Measurements from ENCODE around the gene HOXB13. TPM values are rescaled to one million over a fixed set of nuclear protein-coding genes. Genes with fewer than 3 reads are reported as not detected.
"Not testable (repeated sequence)": the region's sequence is repeated elsewhere in the genome, so short reads cannot be mapped to it uniquely, and the experiment has no call there.

Gene HOXB13
- total RNA-seq, 1 donor from 2014 or later = 26.8 TPM

DNA sequence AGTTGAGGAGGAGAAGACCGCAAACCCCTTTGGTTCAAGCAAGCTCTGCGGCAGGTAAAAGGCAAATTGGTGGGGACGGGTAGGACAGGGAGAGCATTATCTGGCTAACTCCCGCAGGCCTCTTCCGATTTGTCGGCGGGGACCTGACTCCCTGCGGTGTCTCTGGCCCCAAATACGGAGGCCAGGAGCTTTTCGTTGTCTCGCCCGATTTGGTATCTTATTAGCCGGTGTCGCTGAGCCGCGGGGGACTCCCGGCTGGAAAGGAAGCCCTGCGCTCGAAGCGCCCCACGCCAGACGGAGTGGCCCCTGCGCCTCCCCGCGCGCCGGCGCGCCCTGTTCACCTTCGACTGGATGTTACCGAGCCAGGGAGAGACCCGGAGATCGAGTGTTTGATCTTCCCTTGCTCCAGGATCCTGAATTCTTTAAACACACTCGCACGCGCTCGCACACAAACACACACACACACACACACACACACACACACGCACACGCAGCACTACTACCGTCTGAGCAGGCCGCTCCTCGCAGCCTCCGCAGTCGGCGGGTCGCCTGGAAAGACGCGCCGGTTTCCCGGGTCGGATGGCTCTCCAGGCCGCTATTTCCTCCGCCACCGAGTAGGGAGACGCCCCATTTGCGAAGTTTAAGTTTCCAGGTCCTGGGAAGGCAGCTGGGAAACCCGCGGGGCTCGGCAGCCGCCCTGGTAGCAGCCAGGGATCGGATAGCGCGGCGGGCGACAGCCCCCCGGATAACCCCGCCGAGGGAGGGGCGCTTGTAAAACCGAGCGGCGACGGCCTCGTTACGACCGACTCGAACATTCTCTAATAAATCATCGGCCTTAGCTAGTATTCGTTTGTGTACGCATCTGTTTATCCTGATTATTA, 9.5 kb downstream of the HOXB13 start:
- peak in 1 of 2 experiments; percentile 67 for DNase-seq (ENCODE audit: low spot score in 2 of 2, unreplicated experiment in 2 of 2)
- Mint-ChIP-seq H3K9me3 (no peaks in the 10 kb centered on the region), H3K27me3 (ENCODE audit: low read depth) (peaks cover 94% of the 10 kb centered on the region), H3K36me3 (no peaks in the 10 kb centered on the region), H3K4me1 (peaks cover 36% of the 10 kb centered on the region), H3K4me3 (peak overlapping the region; percentile 79), H3K27ac (peak overlapping the region; percentile 98)
- TF ChIP-seq, protein P1, sequence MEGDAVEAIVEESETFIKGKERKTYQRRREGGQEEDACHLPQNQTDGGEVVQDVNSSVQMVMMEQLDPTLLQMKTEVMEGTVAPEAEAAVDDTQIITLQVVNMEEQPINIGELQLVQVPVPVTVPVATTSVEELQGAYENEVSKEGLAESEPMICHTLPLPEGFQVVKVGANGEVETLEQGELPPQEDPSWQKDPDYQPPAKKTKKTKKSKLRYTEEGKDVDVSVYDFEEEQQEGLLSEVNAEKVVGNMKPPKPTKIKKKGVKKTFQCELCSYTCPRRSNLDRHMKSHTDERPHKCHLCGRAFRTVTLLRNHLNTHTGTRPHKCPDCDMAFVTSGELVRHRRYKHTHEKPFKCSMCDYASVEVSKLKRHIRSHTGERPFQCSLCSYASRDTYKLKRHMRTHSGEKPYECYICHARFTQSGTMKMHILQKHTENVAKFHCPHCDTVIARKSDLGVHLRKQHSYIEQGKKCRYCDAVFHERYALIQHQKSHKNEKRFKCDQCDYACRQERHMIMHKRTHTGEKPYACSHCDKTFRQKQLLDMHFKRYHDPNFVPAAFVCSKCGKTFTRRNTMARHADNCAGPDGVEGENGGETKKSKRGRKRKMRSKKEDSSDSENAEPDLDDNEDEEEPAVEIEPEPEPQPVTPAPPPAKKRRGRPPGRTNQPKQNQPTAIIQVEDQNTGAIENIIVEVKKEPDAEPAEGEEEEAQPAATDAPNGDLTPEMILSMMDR (IDR thresholded peaks at IDR 0.05; ENCODE audit: unreplicated experiment) = no peak

DNA sequence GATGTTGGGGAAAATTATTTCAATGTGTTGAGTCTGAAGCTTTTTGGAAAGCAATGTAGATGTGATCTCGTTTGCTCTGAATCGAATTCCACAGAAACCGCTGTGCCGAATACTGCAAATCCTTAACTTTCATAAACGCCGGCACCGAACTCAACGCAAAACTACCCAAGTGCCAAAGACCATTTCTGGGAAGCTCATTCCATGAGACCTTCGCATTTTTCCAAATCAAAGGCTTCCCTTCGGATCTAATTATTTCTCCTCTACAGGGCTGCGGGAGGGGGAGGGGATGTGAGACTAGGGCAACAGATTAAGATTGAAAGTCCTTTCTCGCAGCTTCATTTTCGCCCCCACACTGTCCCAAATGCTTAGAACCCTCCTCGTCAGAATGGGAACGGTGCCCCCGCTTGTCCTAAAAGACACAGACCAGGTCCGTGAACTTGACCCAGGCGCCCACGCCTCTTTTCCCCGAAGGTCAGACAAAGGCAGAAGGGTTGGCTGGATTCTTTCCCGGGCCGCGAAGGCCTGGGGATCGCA, 10.3 kb downstream of the HOXB13 start:
- no peak for DNase-seq (ENCODE audit: low spot score in 2 of 2, unreplicated experiment in 2 of 2)

DNA sequence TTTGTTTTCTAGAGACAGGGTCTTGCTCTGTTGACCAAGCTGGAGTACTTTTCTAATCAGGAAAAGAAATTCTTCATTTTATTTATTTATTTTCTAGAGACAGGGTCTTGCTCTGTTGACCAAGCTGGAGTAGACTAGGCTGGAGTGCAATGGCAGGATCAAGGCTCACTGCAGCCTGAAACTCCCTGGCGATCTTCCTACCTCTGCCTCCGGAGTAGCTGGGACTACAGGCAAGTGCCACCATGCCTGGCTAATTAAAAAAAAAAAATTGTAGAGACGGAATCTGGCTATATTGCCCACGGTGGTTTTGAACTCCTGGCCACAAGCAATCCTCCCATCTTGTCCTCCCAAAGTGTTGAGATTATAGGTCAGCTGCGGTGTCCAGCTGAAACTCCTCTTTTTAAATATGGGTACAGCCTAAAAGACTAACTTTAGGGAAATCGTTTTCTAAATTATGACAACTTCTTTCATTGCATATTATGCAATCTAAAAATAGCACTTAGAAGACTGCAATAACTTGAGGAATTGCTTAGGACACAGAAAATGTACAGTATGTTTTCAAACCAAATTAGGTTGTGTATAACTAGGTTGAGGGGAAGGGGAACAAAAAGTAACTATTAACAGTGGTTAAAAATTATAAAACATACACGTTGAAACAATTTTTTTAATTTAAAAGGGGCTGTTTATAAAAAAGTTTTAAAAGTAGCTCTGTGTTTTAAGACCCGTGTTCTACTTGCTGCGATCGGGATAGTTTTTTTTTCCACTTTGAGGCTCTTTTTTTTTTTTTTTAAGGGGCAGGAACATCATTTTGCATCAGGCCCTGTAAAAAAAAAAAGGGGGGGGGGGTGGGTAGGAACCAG, 11.0 kb downstream of the HOXB13 start:
- H3K9me3 Mint-ChIP-seq = no peaks in the 10 kb centered on the region
- H3K4me1 Mint-ChIP-seq = peaks cover 30% of the 10 kb centered on the region
- TF ChIP-seq, protein P1 (IDR thresholded peaks at IDR 0.05; ENCODE audit: unreplicated experiment) = no peak
- no peak for DNase-seq (ENCODE audit: low spot score in 2 of 2, unreplicated experiment in 2 of 2)
- H3K27me3 Mint-ChIP-seq (ENCODE audit: low read depth) = peaks cover 90% of the 10 kb centered on the region
- peak overlapping the region; percentile 79 for H3K4me3 Mint-ChIP-seq
- H3K36me3 Mint-ChIP-seq = no peaks in the 10 kb centered on the region
- H3K27ac Mint-ChIP-seq = peak overlapping the region; percentile 98

More for the DNA sequence above, 10.3 kb downstream of the HOXB13 start:
- H3K36me3 Mint-ChIP-seq = no peaks in the 10 kb centered on the region
- H3K4me3 Mint-ChIP-seq = peak overlapping the region; percentile 79
- peaks cover 94% of the 10 kb centered on the region for H3K27me3 Mint-ChIP-seq (ENCODE audit: low read depth)
- TF ChIP-seq, protein P1 (IDR thresholded peaks at IDR 0.05; ENCODE audit: unreplicated experiment) = no peak
- peaks cover 33% of the 10 kb centered on the region for H3K4me1 Mint-ChIP-seq
- H3K27ac Mint-ChIP-seq = peak overlapping the region; percentile 98
- no peaks in the 10 kb centered on the region for H3K9me3 Mint-ChIP-seq

DNA sequence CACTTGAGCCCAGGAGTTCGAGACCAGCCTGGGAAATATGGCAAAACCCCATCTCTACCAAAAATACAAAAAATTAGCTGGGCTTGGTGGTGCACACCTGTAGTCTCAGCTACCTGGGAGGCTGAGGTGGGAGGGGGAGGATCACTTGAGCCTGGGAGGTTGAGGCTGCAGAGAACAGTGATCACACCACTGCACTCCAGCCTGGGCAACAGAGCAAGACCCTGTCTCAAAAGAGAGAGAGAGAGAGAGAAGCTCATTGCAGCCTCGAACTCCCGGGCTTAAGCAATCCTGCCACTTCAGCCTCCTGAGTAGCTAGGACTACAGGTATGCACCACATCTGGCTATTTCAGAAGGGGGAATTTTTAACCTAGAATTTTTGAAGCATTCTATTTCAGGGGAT, 12.0 kb downstream of the HOXB13 start:
- H3K4me3 Mint-ChIP-seq; H3K27ac Mint-ChIP-seq; DNase-seq (ENCODE audit: low spot score in 2 of 2, unreplicated experiment in 2 of 2); H3K36me3 Mint-ChIP-seq; H3K9me3 Mint-ChIP-seq: not testable (repeated sequence)
- Mint-ChIP-seq H3K4me1 (peaks cover 29% of the 10 kb centered on the region), H3K27me3 (ENCODE audit: low read depth) (peaks cover 85% of the 10 kb centered on the region)

DNA sequence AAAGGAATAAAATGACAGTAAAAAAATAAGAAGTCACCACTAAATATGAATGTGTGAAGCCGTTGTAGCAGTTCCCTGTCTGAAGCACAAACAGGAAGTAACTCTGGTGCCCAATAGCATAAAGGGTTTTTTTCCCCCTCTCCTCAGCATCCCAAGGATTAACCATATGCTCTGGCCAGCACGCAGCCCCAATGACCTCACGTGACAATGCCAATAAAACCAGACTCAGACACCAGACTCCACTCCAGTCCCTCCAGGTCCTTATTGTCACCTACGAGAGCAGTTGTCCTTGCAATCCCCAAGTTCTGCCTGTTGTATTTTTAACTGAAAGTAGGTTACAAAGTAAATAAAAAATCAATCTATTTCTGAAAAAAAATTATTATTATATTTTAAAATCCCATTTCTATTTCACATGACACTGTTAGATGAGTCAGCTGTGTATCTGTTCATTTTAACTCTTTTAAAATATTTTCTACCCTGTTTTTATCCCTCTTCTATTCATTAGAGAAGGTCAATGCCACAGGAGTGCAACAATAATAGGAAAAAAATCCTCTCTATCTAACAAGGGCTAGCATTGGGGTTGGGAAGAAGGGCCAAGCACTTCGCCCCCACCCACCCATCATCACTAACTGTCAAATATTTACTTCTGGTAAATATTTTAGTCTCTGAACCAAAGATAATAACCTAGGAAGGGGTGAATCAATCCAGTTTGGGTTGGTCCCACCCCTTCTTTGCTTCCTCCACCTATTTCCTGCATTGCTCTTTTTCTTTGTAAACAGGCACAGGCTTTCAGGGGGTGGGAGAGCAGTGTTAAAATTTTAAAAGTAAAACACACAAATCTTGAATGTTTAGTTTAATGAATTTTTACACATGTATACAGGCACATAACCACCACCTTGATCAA, 12.8 kb downstream of the HOXB13 start:
- TF ChIP-seq, protein P1 (IDR thresholded peaks at IDR 0.05; ENCODE audit: unreplicated experiment) = no peak
- H3K4me3 Mint-ChIP-seq = no peak overlapping the region
- H3K9me3 Mint-ChIP-seq = no peaks in the 10 kb centered on the region
- DNase-seq (ENCODE audit: low spot score in 2 of 2, unreplicated experiment in 2 of 2) = no peak
- peaks cover 29% of the 10 kb centered on the region for H3K4me1 Mint-ChIP-seq
- H3K27ac Mint-ChIP-seq = peak overlapping the region; percentile 30
- peaks cover 85% of the 10 kb centered on the region for H3K27me3 Mint-ChIP-seq (ENCODE audit: low read depth)
- no peaks in the 10 kb centered on the region for H3K36me3 Mint-ChIP-seq
